HG03066 (cell line): ENCODE results near the gene ANKH.

ENCODE experiments used
- ATAC-seq: cut with Tn5 transposase; IDR thresholded peaks from one replicate; pipeline ENCODE4 v1.9.1; 2021; ENCODE audit warnings: low read depth; ENCODE audit not compliant: unreplicated experiment

The ANKH gene

DNA sequence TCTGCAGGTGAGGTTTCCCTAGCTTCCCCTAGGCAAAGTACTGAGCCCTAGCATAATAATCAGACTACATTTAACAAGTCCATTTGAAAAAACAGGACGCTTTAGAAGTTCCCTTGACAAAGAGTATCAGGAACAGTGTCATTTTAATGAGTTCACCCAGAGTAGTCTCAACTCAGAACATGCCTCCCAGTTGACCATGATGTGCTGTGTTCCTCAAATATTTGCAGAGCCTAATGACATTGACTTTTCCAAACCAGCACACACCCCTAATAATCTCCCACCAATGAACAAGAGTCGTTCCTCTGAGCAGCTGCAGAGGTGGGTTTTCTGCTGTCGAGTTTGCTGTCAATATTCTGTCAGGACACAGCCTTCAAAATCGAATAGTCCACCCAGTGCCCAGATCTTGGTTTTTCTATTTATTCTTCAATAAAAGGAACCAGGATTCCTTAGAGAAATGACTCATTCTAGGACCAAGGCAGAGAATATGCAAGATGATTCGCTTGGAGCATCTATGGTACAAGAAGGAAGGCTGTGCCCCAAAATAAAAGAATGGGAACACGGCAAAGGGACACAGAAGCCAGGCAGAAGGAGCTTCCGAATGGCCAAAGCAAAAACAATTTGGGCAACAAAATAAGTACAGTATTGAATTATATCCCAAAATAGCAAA lies 149.5 kb downstream of the ANKH start:
- no peak for ATAC-seq

DNA sequence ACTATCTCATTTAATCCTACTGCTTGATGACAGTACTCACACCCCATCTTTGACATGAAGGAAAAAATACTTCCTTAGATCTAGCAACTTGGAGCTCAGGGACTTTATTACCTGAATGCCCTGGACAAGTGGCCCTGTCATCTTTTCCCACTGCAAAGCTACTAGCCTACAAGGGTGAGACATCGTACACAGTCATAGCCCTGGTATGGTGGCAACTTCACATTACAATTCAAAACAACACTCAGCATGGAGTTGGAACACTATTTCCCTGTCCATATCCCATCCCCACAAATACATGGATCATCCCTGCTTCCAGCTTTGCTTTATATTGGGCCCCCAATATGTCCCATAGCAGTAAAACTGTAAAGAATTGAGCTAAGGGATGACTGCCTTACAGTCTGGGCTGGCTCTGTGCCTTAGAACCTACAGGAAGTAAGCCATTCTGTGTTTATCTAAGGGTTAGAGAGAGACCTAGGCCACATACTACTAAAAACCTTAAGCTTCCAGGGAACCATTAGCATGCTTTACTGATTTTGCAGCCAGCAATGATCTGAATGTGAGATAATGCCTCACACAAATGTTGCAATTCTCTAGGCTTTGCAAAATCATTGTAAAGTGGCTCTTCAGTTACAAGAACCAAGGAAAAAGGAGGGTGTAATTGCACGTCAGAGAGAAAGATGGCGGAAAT lies 151.2 kb downstream of the ANKH start:
- ATAC-seq, result no peak

DNA sequence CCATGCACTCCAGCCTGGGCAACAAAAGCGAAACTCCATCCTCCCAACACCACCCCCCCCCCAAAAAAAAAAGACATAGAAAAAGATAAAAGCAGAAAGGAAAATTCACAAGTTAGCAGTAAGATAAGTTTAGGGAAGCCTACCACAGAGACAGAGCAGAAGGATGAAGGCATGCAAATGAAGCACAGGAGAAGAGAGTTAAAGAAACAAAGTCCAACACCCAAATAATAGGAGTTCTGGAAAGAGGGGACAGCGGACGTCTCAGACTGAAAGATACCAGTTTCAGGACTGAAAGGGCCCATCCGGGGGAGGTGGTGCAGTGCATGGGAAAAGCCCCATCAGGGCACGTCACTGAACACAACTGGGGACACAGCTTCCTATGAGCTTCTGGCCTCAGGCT lies 152.8 kb downstream of the ANKH start:
- no peak for ATAC-seq

DNA sequence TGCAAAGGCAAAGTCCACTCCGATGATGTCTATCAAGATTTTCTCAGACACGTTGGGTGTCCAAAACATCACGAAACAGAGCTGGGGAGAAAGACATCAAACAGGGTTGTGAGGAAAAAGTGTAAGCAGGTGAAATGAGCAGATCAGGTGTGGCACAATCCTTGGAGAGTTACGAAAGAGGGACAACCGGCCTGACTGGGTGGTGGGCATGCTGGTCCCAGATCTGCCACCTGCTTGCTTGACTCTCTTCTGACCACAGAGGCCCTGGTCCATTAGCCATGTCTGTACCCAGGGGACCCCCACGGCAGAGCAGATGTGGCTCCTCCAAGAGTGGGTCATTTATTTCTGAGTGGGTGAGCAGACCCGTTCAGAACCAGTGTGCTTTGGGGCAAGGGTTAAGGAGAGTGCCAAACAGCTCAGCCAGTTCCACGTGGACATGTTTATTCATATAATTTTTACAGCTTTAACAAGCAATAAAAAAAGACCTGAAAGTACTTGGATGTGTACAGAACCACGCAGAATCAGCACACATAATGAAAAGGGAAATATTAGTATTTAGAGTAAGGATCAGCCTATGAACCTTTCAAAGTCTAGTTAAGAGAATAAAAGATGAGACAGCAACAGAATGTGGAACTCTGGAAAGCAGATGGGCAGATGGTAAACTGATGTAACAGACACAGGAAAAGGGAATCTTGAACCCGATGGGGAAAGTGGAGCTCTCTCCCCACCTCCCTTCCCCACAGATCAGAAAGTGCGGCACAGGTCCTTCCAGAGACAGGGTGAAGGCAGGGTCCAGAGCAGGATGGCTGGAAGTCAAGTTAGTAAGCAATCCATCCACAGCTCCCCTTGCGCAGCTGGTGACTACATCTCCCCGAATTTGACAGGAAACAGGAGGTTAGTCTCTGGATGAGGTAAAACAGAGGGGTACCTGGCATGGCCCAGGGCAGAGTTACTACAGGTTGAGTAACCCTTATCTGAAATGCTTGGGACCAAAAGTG lies 154.5 kb downstream of the ANKH start:
- ATAC-seq, result no peak

DNA sequence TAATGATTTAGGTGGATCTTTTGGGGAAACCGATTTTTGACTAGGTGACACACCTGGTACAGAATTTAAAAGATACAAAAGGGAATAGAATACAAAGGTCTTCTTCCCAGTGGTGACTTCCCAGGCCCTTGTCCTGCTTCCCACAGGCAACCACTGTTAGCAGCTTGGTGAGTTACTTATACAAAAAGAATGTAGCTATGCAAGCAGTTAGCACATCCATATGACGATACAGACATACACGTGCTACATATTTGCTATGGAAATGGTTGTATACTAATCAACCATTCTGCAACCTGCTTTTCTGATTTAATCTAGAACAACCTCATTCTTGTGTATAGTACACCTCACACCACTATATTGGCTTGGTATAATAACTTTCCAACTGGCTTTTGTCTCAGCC lies 156.1 kb downstream of the ANKH start:
- no peak for ATAC-seq

DNA sequence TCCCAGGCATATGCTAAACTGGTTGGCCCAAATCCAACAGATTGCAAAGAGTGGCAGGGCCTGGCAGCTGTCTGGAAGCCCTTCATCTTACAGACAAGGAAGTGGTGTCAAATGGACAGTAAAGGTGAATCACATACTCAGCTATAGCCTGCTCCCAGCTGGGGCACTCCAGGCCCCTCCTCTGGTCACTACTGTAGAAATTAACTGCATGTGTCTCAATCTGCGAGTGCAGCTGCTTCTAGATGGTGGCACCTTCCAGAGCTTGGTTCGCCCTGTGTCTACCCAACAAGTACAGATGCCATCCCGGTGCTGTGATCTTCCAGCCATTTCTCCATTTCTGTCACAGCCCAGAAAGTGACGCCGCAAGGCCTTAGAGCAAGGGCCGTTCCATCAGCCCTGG lies 156.9 kb downstream of the ANKH start:
- ATAC-seq, result no peak

DNA sequence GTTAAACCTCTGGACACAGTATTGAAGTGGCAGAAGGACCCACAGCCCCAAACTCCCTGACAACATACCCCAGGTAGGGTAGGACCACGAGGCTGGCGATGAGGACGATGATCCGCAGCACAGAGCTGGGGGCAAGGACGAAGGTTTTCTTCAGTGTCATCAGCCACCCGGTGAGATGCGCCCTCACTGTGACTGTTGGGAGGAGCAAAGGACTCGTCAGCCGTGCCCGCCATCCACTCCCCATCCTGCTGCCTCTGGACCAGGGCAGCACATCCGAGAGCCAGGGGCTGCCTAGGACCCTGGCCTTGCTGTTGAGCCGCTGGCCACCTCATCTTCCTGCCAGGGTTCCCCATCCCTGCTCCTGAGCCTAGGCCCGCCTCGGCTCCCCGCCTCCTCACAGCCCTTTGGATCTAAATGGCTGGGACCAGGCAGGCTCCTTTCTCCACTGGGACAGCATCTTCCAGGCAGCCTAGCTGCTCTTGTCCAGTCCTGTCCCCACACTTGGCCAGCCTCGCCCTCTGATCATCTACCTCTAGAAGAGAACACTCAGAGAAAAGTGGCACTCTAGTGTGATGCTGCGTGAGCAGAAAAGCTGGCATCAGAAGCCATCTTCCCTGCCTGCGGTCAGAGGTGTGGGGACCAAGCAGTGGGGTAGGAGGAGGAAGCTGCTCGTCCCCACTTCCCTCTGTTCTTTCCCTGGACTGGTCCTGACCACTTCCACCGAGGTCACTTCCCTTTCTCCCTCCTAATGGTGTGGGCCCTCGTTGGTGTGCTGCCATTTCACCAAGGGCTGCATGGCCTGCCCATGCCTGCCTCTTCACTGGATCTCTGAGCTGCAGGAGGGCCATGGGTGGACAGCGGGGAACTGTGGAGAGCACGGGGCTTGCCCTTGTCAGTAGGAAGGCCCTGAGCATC lies 157.8 kb downstream of the ANKH start:
- no peak for ATAC-seq

DNA sequence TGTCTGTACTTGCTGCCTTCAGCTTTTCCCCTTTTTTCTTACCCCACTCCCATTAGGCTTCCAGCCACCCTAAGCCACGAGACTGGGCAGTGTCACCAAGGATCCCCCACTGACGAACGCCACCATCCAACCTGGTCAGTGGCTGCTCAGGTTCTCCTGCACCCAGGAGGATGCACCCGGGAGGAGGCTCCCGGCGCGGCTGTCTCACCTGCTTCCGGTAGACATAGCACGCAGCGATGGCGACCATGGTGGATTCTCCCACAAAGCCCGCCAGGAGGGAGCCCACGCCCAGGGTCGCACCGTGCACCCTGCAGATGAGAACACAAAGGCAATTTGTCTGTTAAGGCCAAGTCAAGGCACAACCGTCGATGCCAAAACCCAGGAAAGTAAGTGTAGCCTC lies 158.9 kb downstream of the ANKH start:
- ATAC-seq, result no peak

DNA sequence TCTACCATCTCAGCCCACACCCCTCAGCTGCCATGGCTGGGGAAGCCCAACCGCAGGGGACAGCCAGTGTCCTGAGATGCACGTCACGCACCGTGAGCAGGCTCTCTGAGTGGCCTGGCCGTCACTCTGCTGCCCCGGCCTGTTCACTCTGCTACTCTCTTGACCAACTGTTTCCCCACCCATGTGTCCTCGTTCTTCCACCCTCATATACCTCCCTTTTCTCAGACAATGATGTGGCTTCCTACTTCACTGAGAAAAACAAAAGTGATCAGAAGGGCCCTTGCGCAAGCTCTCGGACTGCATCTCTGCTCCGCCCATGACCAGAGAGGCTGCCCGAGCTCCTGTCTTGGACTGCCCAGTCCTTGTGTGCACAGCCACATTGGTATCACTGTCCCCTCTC lies 159.4 kb downstream of the ANKH start:
- no peak for ATAC-seq

DNA sequence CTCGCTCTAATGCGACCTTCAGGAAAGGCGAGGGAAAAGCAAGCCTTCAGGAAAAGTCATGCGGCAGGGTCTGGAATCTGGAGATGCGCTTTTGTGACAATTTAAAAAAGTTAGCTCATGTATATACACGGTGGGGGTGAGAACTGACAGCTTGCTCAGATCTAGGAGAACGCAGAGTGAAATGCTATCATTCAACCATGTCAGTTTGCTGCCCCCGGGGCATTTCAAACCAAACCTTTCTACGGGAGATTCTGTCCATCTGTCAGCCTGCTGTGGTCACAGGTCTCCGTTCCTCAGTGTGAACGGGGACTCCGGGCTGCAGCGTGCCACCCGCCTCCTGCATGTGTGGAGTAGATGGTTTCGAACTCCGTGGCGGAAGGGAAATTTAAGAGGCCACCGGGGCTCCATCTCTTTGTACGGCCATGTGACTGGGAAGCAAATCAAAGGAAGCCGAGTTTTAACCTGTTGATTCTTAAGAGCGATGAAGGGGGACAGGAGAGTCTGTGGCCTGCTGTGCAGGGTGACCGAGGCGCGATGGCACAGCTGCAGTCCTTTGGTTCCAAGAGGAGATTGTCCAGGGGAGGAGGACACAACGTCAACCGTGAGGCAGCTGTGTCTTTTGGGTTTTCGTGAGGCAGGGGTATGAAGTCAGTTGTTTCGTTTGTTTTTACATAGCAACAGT lies 161.1 kb downstream of the ANKH start:
- no peak for ATAC-seq

DNA sequence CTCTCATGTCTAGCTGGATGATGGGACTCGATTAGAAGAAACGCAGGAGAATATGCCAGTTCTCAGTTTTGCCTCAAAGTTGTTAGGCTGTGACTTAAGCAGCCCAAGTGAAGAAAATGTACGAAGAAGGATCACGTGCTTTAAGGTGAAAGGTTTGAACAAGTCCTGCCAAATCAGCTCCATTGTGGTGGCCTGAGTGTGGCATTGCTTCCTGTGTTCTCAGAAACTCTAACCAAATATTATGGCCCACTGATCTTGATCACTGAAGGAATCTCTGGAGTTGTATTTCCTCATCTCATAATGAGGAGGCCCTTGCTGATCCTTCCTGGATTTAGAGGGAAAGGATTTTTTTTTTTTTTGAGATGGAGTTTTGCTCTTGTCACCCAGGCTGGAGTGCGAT lies 163.0 kb downstream of the ANKH start:
- no peak for ATAC-seq

DNA sequence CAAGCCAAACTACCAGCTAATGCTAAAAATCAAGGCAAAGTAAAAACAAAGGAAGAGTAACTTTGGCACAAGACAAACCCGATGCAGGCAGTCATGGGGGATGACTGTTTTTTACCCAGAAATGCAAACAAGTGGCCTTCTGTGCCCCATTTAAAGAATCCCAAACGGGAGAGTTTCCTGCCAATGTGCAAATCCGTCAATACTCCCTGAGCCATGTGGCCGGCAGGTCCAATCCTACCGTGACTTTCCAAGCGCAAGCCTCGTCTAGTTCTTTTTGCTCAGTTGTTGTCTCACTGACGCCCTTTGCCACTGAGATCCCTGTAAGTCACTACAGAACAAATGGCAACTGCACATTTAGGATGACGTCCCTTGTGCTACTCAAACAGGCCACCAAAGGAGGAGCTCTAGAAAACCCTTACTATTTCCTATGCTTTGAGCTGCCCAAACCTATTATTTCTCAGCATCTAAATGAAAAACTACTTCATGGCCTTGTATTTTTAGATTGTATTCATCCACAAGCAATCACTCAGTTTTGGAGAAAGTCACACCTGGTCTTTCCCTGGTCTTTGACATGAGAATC lies 163.7 kb downstream of the ANKH start:
- no peak for ATAC-seq

DNA sequence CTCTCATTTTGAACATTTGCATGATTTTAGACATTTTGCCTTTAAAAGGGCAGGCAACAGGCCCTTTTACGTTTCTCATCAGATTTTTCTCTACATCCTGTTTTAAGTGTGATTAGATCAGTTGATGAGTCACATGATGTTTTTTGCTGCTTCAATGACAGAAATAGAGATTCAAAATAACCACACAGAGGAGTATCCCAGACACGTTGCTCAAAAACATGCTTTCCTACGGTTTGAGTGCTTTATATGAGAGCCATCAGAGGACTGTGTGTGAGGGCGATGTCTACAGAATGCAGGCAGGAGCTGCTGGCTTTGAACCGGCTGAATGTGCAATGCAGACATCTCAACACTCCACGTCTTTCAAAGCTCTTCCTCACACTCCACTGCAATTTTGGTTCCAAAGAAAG lies 165.0 kb downstream of the ANKH start:
- ATAC-seq, result no peak

DNA sequence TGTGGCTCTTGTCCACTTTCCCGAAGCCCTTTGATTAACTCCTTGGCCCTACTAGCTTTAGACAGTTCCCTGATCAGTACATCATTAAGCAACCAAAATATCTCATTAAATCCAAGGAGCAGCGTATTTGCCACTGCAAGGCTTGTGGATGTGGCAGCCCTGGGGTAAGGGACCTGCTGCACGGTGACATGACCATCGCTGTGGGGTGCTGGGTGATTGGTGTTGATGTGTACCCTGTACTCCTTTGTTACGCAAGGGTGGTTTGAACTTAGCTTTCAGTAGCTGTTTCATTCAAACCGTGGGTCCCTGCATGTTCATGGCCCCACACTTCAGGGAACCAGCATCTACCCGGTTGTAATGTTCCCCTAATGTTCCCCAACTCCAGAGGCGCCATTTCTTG lies 166.0 kb downstream of the ANKH start:
- no peak for ATAC-seq

DNA sequence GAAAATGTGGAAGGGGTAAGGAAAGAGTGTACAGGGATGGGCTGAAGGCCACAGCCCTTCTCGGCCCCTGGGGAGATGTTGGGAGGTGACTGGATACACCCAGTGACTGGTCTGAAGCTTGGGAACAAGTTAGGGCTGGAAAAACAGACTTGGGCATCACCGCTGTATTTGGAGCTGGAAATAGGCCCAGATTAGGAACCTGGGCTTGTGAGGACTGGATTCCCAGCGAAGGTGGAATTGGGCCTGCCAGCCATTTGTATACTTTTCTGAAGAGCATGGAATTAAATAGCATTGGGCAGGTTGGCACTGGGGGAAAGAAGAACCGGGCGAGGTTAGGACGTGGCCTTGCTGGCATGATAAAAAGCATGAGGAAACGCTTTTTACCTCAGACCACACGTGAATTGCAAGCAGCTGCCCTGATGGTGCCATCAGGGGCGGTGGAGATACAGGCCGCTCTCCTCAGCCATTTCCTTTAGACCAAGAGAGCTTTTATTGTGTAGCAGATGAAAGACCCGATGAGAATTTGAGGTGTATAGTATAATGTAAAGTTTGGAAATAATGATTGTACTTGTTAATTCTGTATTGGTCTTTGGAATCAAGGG lies 169.2 kb downstream of the ANKH start:
- no peak for ATAC-seq

DNA sequence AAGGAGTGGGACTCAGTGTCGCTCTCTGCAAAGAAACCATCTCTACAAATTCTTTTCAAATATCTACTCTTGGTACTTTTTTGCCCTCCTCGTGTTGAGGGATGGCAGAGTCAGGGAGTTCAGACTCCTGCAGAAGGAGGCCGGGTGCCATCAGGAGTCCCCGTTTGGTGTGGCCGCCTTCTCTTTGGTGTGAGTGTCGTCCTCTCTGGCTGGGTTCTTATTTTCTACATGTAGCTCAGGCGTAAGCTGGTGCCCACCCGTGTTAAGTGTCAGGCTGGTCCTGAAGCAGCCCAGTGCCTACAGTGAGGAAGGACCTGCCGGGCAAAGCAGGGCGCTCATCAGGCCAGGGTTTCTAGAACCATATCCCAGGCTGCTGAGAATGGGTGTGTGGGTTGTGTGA lies 170.0 kb downstream of the ANKH start:
- no peak for ATAC-seq

DNA sequence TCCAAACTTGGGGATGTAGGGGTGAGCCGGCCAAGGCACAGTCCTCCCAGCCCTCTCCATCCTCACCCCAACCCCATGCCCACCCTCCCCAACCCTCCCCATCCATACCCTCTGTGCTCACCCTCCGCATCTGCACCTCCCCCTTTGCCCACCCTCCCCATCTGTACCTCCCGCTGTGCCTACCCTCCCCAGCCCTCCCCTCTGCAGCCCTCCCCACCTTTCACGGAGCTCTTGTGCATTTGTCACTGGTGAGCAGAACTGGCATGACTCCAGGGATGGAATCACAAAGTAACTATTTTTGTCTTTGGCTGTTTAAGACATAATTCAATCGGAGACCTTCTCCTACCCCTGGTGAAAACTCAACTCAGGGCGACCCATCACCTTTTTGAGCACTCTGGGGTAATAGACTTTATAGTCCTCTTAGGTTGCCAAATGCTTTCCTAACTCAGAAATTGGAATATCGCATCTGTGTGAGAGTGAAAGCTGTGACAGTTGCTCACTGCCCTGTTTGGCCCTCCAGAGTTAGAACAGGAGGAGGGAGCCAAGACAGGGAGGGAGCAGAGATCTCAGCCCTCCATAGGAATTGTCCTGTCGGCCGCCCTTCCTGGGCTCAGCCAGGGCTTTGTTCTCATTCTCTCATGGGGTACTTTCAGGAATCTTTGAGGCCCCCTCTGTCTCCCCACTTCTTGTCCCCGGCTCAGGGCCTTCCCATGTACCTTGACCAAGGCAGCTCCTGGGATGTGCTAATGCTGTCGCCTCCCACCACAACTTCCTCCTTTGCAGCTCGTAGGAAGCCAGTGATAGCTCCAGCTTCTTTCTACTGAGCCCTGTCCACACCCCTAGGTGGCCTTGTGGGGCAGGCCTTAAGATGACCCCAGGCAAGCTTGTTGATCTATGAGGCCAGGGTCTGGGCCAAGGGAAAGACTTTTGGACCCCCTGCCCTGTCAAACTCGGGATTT lies 170.8 kb downstream of the ANKH start:
- no peak for ATAC-seq
